GM18873 (cell line): ENCODE measurements around the gene FMNL2.

Experiments used
- ATAC-seq: cut with Tn5 transposase; IDR thresholded peaks from one replicate; pipeline ENCODE4 v1.9.1; 2021; ENCODE audit warnings: mild to moderate bottlenecking, moderate library complexity, moderate number of reproducible peaks; ENCODE audit not compliant: unreplicated experiment, low FRiP score

Gene FMNL2

GRCh38 chr2:152421521-152422370 is 86.8 kb downstream of the FMNL2 start:
- peak; percentile 73 for ATAC-seq

GRCh38 chr2:152423684-152424083 is 88.7 kb downstream of the FMNL2 start:
- no peak for ATAC-seq

- ATAC-seq, result no peak
Observed at GRCh38 chr2:152425765-152426727, 91.1 kb downstream of the FMNL2 start.

GRCh38 chr2:152426801-152427200 is 91.8 kb downstream of the FMNL2 start:
- ATAC-seq, result no peak

- no peak for ATAC-seq
Observed at GRCh38 chr2:152427902-152428301, 92.9 kb downstream of the FMNL2 start.

- no peak for ATAC-seq
Observed at GRCh38 chr2:152428800-152429582, 94.0 kb downstream of the FMNL2 start.

- no peak for ATAC-seq
Observed at GRCh38 chr2:152430876-152431275, 95.9 kb downstream of the FMNL2 start.

GRCh38 chr2:152431370-152432098 is 96.6 kb downstream of the FMNL2 start:
- no peak for ATAC-seq

- no peak for ATAC-seq
Observed at GRCh38 chr2:152432206-152432653, 97.3 kb downstream of the FMNL2 start.

GRCh38 chr2:152432765-152433164 is 97.8 kb downstream of the FMNL2 start:
- ATAC-seq, result no peak

- ATAC-seq, result no peak
Observed at GRCh38 chr2:152433289-152433688, 98.3 kb downstream of the FMNL2 start.

GRCh38 chr2:152433791-152434190 is 98.8 kb downstream of the FMNL2 start:
- no peak for ATAC-seq

GRCh38 chr2:152434395-152435182 is 99.6 kb downstream of the FMNL2 start:
- no peak for ATAC-seq

GRCh38 chr2:152436148-152436547 is 101.2 kb downstream of the FMNL2 start:
- ATAC-seq, result no peak

- no peak for ATAC-seq
Observed at GRCh38 chr2:152437276-152438108, 102.5 kb downstream of the FMNL2 start.

- ATAC-seq, result no peak
Observed at GRCh38 chr2:152440049-152440448, 105.1 kb downstream of the FMNL2 start.

GRCh38 chr2:152440460-152440859 is 105.5 kb downstream of the FMNL2 start:
- ATAC-seq, result no peak

- no peak for ATAC-seq
Observed at GRCh38 chr2:152441961-152442360, 107.0 kb downstream of the FMNL2 start.
